Adrenal gland (tissue), 5 donors: ENCODE results near the gene EFNA3.

Experiments used
- POLR2A ChIP-seq, 2 donors: fragments of 450-650 bp; IDR thresholded peaks; one replicate each; pipeline ENCODE4 v1.6.1; 2017; ENCODE audit warnings: antibody characterized with exemption in 2 of 2, mild to moderate bottlenecking in 2 of 2, moderate library complexity in 1 of 2
- TF ChIP-seq, protein P1 (sequence below), 6 experiments: fragments of 450-650 bp in 4 of 6; fragments of 200-600 bp in 2 of 6; sonication (generic) in 1 of 6; IDR thresholded peaks; 1 replicate in 5 of 6; 2 replicates in 1 of 6; pipeline versions ENCODE4 v1.5.1 to v1.8.0; 2016 to 2021; ENCODE audit warnings: antibody characterized with exemption in 6 of 6, mild to moderate bottlenecking in 2 of 6, moderate library complexity in 1 of 6
- donor health status: DM: no; HTN: no; CAD: no.

DNA sequence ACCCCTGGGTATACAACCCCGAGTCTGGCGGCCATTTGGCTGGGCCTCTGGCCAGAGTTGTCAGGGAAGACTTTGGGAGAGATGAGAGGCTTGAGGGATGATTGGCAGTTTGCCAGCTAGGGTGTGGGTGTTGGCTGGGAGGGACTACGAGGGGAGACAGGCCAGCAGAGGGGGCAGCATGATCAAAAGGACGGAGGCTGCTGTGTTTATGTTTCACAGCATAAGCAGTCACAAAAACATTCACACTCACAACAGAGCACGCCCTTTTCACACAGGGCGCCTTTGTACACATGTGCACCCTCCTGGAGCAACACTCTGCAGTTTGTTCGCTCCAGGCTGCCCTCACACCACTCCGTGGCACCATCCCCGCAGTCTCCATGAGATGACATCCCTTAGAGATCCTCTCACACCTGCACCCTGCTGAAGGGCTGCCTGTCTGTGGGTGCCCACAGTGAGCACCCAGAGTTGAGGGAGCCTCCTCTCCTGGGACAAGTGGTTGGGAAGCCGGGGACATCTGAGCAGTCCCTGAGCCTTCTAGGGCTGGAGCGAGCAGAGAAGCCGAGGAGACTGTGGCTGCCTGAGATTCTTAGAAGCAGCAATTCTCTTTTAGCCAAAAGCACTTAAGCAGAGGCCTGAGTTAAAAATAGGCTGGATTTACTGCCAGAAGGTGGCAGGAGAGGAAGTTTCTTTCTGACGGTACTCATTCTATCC, 15.4 kb downstream of the EFNA3 start:
- TF ChIP-seq, protein P1, sequence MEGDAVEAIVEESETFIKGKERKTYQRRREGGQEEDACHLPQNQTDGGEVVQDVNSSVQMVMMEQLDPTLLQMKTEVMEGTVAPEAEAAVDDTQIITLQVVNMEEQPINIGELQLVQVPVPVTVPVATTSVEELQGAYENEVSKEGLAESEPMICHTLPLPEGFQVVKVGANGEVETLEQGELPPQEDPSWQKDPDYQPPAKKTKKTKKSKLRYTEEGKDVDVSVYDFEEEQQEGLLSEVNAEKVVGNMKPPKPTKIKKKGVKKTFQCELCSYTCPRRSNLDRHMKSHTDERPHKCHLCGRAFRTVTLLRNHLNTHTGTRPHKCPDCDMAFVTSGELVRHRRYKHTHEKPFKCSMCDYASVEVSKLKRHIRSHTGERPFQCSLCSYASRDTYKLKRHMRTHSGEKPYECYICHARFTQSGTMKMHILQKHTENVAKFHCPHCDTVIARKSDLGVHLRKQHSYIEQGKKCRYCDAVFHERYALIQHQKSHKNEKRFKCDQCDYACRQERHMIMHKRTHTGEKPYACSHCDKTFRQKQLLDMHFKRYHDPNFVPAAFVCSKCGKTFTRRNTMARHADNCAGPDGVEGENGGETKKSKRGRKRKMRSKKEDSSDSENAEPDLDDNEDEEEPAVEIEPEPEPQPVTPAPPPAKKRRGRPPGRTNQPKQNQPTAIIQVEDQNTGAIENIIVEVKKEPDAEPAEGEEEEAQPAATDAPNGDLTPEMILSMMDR (IDR thresholded peaks at IDR 0.05), result peak; percentile 9 to 47 (median 35)
- TF ChIP-seq POLR2A (IDR thresholded peaks at IDR 0.05), result no peak
